Activated naive CD4-positive, alpha-beta T cell treated with anti-CD3 and anti-CD28 coated beads, Interleukin-2, amount 50 U/mL, for 72 hours (primary cell): ENCODE measurements around the gene LCMT1. TPM values are rescaled to one million over a fixed set of nuclear protein-coding genes. Genes with fewer than 3 reads are reported as not detected.

Source experiments
- ATAC-seq, 2 donors: fragments of 150-1000 bp; cut with Tn5 transposase; 2 replicates each; pipeline ENCODE4 v1.10.0; 2021; ENCODE audit warnings: mild to moderate bottlenecking in 2 of 2, moderate library complexity in 2 of 2
- DNase-seq, 2 donors: peaks; one replicate each; pipeline ENCODE4 v3.0.0; 2021 to 2022; ENCODE audit warnings: low spot score in 2 of 2
- H3K27ac Mint-ChIP-seq, 2 donors: one replicate each; pipeline ENCODE4 v1.8.0; 2022; ENCODE audit warnings: mild to moderate bottlenecking in 2 of 2, mixed read lengths in 2 of 2
- H3K36me3 Mint-ChIP-seq, 2 donors: one replicate each; pipeline ENCODE4 v1.8.0; 2022; ENCODE audit warnings: mixed read lengths in 2 of 2
- H3K9me3 Mint-ChIP-seq, 2 donors: one replicate each; pipeline ENCODE4 v1.8.0; 2022; ENCODE audit warnings: mixed read lengths in 2 of 2
- total RNA-seq, 2 donors: library from RNA; stranded (reverse); gene quantifications; one replicate each; pipeline ENCODE4 v1.2.3, GENCODE V29; 2022

The LCMT1 gene
- total RNA-seq, 2 donors from 2014 or later: 38.9 to 46.5 TPM

- H3K36me3 Mint-ChIP-seq: no peaks in the 10 kb centered on the region
- peaks cover 0 to 3% of the 10 kb centered on the region in 2 donors for H3K9me3 Mint-ChIP-seq
- no peak for DNase-seq
- no peak overlapping the region for H3K27ac Mint-ChIP-seq
- ATAC-seq: no peak
Observed at GRCh38 chr16:25087761-25088160, 23.8 kb upstream of the LCMT1 start.

DNA sequence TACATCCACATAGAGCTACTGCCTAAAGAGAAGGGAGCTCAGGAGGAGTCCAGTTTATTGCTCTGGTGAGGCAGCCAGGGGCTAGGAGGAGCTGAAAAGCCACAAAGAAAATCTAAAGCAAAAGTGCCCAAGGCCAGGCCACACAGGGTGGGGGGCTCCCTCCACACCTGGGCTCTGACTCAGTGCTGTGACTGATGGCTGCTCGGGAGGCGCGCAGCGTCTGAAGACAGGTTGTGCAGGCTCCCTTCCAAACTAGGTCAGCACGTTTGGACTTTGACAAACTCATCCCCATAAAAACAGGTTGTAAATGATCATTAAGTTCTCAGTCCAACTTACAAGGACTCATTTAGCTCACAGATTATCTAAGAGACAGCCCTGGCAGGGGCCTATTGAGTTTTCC is 22.2 kb upstream of the LCMT1 start:
- ATAC-seq (no peak), DNase-seq (no peak)
- H3K27ac Mint-ChIP-seq: no peak overlapping the region
- peaks cover 0 to 3% of the 10 kb centered on the region in 2 donors for H3K9me3 Mint-ChIP-seq
- peaks cover 0 to under 1% of the 10 kb centered on the region in 2 donors for H3K36me3 Mint-ChIP-seq

- DNase-seq (no peak), ATAC-seq (no peak)
- peak overlapping the region; percentile 61 to 80 for H3K27ac Mint-ChIP-seq
- peaks cover 0 to 3% of the 10 kb centered on the region in 2 donors for H3K9me3 Mint-ChIP-seq
- H3K36me3 Mint-ChIP-seq: peaks cover 0 to 4% of the 10 kb centered on the region in 2 donors
Observed at GRCh38 chr16:25092441-25092840, 19.1 kb upstream of the LCMT1 start.

- ATAC-seq (peak; percentile 84 to 86), DNase-seq (peak in 1 of 2 donors; percentile 20)
- peak overlapping the region; percentile 80 to 86 for H3K27ac Mint-ChIP-seq
- H3K36me3 Mint-ChIP-seq: peaks cover 0 to 4% of the 10 kb centered on the region in 2 donors
- H3K9me3 Mint-ChIP-seq: peaks cover 0 to 3% of the 10 kb centered on the region in 2 donors
Observed at GRCh38 chr16:25093208-25094061, 18.1 kb upstream of the LCMT1 start.

DNA sequence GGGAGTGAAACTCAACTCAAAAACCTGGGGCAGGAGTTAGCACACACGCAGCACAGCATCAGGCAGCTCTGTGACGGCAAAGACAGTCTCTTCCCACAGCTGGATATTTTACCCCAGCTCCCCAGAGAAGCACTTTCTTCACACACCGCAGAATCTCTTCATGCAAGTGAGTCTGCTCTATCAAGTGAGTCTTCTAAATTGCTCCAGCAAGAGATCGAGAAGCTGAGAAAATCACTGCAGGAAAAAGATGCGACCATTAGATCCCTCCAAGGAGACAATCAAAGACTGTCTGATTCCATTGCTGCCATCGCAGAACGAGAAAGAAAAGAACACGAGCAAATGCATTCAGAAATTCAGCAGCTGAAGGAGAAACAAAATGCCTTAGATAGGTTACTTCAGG is 16.9 kb upstream of the LCMT1 start:
- Mint-ChIP-seq H3K9me3 (peaks cover 0 to 3% of the 10 kb centered on the region in 2 donors), H3K27ac (peak overlapping the region in 1 of 2 donors; percentile 80), H3K36me3 (peaks cover 0 to 4% of the 10 kb centered on the region in 2 donors)
- DNase-seq (no peak), ATAC-seq (no peak)

GRCh38 chr16:25095636-25096035 is 15.9 kb upstream of the LCMT1 start:
- Mint-ChIP-seq H3K36me3 (peaks cover 0 to 4% of the 10 kb centered on the region in 2 donors), H3K27ac (no peak overlapping the region), H3K9me3 (peaks cover 0 to 3% of the 10 kb centered on the region in 2 donors)
- DNase-seq (no peak), ATAC-seq (no peak)

DNA sequence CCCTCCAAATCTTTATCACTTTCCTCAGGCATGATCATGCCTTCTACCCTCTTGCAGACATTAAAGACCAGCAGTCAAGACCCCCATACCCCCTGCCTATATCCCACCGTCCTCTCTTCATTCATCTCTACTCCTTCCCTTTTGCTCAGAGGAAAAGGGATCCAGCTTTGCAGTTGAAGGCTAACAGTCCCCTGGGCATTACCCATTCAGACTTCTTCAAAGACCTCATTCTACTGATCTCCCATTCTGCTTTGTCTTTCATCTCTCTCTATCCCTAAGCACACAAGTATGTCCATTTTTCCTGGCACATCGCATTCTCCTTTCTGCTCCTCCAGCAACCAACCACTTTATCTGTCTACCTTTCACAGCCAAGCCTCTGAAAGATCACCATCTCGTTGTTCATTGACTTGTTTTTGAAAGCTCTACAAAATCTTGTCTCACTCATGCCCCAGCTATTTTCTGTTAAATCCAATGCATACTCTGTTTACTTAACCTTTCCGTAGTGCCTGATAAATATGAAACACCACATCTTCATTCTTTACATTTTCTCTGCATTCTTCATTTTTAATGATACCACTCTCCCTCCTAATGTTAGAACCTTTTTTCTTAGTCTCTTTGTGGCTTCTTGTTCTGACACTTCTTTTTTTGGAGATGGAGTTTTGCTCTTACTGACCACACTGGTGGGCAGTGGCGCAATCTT is 14.1 kb upstream of the LCMT1 start:
- Mint-ChIP-seq H3K9me3 (no peaks in the 10 kb centered on the region), H3K36me3 (peaks cover 0 to 4% of the 10 kb centered on the region in 2 donors), H3K27ac (no peak overlapping the region)
- ATAC-seq (no peak), DNase-seq (no peak)

DNA sequence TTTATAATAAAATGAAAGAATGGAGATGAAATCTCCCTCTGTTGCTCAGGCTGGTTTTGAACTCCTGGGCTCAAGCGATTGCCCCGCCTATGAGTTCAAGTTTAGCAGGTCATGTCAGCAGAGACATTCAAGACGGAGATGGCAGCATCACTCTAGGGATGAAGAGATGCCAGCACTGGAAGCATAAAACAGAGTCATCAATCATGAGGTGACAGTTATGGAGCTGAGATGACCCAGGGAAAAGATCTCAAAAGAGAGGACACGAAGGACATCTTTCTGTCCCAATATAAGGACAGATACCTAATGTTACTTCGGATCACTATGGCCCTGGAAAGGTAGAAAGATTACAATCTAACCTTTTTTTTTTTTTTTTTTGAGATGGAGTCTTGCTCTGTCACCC is 11.0 kb upstream of the LCMT1 start:
- no peak for ATAC-seq
- DNase-seq: no peak
- Mint-ChIP-seq H3K9me3 (no peaks in the 10 kb centered on the region), H3K27ac (no peak overlapping the region), H3K36me3 (no peaks in the 10 kb centered on the region)

DNA sequence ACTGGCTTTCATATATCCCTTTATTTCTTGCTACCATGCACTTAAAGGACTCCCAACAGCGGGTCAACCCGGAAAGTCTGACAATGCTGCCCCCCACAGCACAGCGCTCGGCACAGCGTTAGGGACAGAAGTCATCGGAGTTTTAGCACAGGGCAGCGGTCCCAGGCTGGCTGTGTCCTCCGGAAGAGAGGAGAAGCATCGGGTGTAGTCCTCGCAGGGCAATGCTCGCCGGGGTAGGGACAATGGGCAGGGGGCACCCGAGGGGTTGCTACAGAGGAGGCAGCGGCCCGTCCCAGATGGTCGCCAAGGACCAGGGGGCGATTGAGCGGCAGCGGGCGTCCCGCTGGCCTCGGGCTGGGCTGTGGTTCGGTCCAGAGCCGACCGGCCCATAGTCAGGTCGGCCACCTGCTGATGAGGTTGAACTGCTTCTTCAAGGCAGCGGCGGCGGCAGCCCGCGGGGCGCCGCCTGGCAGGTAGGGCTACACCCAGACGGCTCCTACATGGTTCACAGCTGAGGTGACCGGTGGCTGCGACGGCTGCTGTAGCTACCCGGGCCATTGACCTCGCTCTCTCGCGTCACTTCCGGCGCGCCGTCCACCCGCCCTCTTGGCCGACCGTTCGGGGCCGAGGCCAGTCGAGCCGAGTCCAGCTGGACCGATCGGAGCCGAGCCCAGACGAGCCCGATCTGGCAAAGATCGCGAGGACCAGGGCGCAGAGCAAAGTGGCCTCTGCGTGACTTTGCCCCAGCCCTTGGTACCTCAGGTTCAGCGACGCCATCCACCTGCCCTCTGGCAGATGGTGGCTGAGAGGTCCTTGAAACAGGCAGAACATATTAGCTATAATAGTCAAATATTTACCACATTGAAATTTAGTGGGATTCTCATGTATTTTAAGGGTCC is 4.7 kb upstream of the LCMT1 start:
- DNase-seq (peak; percentile 79 to 82), ATAC-seq (peak; percentile 59 to 74)
- peak overlapping the region; percentile 95 to 97 for H3K27ac Mint-ChIP-seq
- no peaks in the 10 kb centered on the region for H3K9me3 Mint-ChIP-seq
- H3K36me3 Mint-ChIP-seq: peaks cover 7 to 29% of the 10 kb centered on the region in 2 donors

- Mint-ChIP-seq H3K36me3 (peaks cover 7 to 34% of the 10 kb centered on the region in 2 donors), H3K9me3 (no peaks in the 10 kb centered on the region), H3K27ac (peak overlapping the region; percentile 95 to 97)
- DNase-seq: no peak
- no peak for ATAC-seq
Observed at GRCh38 chr16:25107466-25107792, 4.1 kb upstream of the LCMT1 start.

DNA sequence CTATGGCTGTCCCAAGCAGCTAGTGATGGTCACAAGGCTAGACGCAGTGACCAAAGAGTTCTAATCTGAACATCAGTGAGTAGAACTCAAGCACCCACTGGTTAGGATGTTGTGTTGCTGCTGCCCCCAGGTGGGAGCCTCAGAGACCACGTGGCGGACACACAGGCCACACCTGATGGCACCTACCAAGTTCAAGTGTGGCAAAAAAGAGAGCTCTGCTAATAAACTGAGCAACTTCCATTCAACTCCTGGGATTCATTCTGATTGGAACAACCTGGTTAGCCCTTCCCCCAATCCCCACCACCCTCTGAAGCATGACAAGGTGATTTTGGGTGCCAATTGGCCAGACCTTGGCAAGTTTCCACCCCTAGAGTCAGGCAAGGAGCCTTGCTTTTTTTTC is 3.5 kb upstream of the LCMT1 start:
- no peaks in the 10 kb centered on the region for H3K9me3 Mint-ChIP-seq
- ATAC-seq: no peak
- H3K27ac Mint-ChIP-seq: peak overlapping the region; percentile 95 to 97
- DNase-seq: peak in 1 of 2 donors; percentile 39
- H3K36me3 Mint-ChIP-seq: peaks cover 7 to 34% of the 10 kb centered on the region in 2 donors

- no peak for ATAC-seq
- no peak overlapping the region for H3K27ac Mint-ChIP-seq
- H3K9me3 Mint-ChIP-seq: no peaks in the 10 kb centered on the region
- DNase-seq: no peak
- H3K36me3 Mint-ChIP-seq: peaks cover 7 to 34% of the 10 kb centered on the region in 2 donors
Observed at GRCh38 chr16:25109643-25110042, 1.9 kb upstream of the LCMT1 start.

DNA sequence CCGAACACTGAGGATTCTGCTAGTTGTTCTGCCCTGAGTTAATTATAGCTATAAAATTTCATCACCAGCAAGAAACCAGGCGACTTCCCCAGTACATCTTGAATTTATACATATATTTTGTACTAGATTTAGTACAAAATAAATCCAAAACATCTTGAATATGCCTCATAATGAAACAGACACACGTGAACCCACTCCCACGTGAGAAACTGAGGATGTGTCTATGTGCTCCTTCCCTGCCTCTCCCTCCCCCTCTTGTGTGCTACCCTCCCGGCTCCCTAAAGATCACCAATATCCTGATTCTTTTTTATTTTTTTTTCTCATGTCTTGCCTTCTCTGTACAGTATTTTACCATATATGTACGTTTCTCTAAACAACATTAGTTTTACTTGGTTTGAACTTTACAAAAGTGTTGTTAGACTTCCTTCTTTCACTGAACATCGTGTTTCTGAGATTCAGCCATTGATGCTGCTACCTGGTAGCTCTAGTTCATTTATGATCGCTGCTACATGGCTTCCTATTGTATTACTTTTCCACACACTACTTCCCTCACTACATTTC is 1.1 kb upstream of the LCMT1 start:
- ATAC-seq (no peak), DNase-seq (peak in 1 of 2 donors; percentile 33)
- Mint-ChIP-seq H3K9me3 (no peaks in the 10 kb centered on the region), H3K27ac (peak overlapping the region; percentile 96 to 98), H3K36me3 (peaks cover 7 to 34% of the 10 kb centered on the region in 2 donors)

GRCh38 chr16:25114121-25114520 is 2.6 kb downstream of the LCMT1 start:
- ATAC-seq (no peak), DNase-seq (no peak)
- Mint-ChIP-seq H3K36me3 (peaks cover 0 to 20% of the 10 kb centered on the region in 2 donors), H3K27ac (no peak overlapping the region), H3K9me3 (no peaks in the 10 kb centered on the region)

GRCh38 chr16:25118851-25119578 is 7.5 kb downstream of the LCMT1 start:
- ATAC-seq (no peak), DNase-seq (no peak)
- Mint-ChIP-seq H3K36me3 (no peaks in the 10 kb centered on the region), H3K27ac (no peak overlapping the region), H3K9me3 (no peaks in the 10 kb centered on the region)
